Stimulated activated CD8-positive, alpha-beta memory T cell treated with anti-CD3 and anti-CD28 coated beads, Interleukin-2, amount 100 ng/mL, for 48 hours (primary cell): Measurements from ENCODE around the gene TRABD2B.

Source experiments
- DNase-seq, 2 donors: peaks; one replicate each; pipeline ENCODE4 v3.0.0-alpha.2; 2020; ENCODE audit warnings: low read depth in 2 of 2

Gene TRABD2B

GRCh38 chr1:47852006-47852718 is 145.0 kb downstream of the TRABD2B start:
- DNase-seq: no peak

DNA sequence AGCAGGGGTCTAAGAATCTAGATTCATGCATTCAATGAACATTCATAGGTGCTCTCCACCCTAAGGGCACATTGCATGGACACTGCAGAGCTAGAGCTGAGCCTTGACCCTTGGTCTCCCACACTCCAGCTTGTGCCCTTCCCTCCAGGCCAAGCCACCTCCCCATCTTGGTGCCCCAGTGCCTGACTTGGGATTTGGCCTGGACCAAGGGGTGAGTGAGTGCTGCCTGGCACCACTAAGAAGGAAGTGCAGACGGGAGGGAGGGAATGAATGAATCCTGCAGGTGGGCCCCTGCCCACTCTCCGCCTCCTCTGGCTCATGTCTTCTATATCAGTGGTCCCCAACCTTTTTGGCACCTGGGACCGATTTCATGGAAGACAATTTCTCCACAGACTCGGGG is 146.7 kb downstream of the TRABD2B start:
- DNase-seq: no peak

DNA sequence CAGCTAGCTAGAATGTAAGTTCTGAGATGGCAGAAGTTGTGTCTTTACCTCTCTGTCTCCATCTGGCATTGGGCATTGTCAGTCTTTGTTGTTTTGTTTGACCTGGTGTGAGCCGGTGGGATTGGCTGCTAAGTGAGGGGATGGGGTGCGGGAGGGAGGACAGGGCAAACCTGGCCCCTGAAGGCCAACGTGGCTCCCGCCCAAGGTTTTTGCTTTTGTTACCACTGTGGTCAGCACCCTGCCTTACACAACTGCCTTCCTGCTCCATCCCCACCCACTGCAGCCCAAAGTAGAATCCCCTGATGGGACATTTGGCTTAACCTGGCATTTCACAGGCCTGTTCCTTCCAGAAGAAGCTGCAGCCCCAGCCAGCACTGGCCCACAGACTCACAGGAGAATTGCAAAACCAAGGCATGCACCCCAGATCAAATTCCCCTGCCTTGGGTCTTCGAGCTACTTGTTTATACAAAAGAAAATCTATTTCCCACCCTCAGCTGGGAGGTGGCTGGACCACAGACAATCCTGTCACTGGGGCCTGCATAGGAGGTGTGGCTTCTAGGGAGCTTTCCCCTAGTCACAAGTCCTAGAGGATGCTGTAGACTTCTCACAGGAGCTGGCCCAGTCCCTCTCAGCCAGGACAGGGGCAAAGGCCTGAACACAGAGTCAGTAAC is 147.5 kb downstream of the TRABD2B start:
- no peak for DNase-seq

GRCh38 chr1:47849005-47849521 is 148.1 kb downstream of the TRABD2B start:
- no peak for DNase-seq

DNA sequence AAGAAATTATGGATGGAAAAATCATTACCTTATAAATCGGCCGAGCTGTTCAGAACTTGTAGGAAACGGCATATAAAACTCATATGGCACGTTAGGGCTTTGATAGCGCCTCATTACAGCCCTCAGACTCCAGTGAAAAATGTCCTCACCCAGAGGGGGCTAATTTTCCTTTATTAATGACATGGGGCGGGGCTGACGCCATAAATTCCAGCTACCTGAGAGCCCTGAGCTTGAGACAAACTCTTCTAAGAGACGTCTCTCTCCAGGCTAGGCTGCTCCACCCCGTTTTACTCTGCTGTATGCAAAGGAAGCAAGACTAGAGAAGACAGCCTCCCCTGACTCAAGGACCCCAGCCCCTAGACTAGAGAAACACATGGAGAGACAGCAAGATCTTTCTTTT is 149.4 kb downstream of the TRABD2B start:
- no peak for DNase-seq

DNA sequence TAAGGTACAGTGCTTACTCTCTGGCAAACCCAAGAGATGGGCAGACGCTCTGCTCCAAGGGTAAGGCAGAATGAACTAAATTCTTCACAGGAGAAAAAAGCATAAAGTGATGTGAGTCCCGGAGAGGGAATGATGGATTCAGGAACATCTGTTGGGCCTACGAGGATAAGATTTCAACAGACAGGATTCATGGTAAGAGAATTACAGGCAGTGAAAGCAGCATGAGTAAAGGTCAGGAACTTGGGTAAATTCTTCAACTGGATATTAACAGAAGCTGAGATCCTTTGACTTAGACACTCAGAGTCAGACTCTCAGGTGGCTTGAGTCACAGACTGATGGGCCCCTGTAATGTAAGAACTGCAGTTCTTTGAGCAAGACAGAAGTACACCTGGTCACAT is 152.6 kb downstream of the TRABD2B start:
- DNase-seq: no peak

DNA sequence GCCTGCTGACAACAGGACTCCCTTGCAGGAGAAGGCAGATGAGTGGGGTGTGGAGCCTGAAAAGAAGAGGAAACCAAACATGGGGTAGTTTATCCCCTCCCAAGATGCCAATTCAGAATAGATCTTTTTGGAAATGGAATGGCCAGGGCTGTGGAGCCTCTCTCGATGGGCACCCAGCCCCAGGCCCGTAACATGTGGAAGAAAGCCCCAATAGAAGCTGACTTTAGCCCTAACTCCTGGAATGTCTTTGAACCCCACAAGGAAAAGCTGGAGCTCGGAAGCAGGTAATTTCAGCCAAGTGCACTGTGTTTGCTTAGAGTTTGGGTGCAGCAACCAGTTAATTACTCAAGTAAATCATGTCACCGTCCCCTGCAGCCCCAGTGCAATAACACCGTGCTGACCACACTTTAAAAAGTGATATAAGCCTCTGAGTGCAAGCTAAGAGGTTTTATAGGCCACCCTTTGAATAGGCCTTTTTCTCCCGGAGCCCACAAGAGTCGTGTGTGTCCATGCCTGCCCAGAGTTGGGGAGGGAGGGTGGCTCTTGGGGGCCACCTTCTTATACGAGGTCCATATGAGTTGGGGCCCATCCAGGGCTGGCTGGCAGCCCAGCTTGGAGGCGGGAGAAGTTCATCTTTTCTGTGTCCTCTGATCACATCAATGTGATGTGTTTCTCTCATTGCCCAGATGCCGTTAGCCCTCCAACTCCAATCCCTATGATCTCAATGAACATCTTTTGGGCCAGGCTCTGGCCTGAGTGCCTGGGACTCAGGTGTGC is 153.2 kb downstream of the TRABD2B start:
- DNase-seq: no peak

- no peak for DNase-seq
These were observed 154.1 kb downstream of the TRABD2B start for GRCh38 chr1:47843059-47843458.

GRCh38 chr1:47842228-47842919 is 154.8 kb downstream of the TRABD2B start:
- no peak for DNase-seq

- no peak for DNase-seq
These were observed 155.8 kb downstream of the TRABD2B start for GRCh38 chr1:47841356-47841755.

DNA sequence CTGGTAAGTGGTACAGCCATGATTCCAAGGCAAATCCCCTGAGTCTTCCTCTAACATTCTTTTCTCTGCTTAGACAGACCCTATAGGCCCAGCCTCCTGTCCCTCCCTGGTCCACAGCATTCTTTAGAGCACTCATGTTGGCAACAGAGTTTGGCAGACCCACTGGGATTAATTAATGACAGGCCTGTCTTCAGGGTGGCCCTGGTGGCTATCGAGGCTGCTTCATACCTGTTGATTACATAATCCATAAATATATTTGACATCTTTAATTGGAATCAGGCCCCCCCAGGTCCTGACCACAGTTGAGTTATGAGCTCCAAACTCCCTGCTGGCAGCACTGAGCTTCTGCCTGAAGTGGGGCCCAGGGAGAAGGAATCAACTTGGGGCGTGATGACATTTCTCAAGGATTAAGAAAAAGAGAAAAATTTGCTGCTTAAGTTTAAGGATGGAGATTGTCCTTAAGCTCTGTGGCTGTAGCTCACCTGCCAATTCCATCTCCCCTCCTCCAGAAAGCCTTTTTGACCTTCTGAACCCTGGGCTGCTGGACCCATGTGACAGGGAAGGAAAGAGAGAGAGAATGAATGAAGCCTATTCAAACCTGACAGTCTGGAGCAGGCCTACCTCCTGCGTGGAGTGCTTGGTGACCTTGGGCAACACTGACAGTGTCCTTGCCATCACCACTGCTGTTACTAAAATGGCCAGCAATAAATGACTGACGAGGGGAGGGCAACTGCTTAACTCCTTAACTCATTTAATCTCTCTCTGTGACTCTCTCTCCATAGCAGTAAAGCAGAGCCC is 156.6 kb downstream of the TRABD2B start:
- no peak for DNase-seq

DNA sequence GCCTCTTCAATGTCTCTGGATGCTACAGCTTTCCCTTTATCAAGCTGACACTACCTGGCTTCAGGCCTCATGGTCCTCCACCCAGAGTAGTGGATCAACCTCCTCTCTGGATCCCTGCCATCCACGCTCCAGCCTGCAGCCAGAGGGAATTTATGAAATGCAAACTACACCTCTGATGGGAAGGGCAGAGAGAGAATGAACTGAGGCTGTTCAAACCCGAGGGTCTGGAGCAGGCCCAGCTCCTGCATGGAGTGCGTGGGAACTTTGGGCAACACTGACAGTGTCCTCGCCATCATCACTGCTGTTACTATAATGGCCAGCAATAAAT is 157.8 kb downstream of the TRABD2B start:
- no peak for DNase-seq

DNA sequence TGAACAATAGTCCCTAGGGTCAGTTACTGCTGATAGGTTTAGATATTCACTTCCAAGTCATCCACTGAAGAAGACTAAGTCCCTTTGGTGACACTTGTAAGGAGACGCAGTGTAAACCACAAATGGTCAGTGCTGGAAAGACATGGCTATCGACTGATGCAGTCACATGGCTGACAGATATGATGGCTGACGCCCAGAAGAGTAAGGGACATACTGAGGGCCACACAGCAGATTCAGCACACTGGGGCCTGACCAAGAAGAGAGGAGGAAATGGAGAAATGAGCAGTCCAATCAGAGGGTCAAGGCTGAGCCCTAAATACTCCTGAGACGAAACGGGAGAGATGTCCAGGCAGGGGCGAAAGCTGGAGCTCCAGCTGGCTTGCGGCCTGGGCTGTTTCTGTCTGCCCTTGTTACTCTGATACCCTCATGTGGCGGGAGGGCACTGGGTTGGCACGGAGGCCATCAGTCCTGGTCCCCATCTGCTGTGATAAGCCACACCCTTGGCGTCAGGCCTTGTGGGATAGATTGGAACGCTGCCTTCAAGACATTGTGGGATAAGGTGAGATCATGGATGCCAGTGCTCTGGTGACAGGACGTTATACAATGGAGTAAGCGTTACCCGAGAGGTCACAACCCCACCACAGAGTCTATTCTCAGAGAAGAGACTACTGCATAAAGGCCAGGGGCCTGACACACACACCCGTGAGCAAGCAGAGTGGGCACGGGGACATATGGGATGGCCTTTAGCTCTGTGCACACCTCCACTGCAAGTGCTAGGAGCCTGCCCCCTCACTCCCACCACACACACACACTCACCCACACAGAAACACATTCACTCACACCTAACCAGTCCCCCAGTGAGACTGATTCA is 158.4 kb downstream of the TRABD2B start:
- DNase-seq: no peak

DNA sequence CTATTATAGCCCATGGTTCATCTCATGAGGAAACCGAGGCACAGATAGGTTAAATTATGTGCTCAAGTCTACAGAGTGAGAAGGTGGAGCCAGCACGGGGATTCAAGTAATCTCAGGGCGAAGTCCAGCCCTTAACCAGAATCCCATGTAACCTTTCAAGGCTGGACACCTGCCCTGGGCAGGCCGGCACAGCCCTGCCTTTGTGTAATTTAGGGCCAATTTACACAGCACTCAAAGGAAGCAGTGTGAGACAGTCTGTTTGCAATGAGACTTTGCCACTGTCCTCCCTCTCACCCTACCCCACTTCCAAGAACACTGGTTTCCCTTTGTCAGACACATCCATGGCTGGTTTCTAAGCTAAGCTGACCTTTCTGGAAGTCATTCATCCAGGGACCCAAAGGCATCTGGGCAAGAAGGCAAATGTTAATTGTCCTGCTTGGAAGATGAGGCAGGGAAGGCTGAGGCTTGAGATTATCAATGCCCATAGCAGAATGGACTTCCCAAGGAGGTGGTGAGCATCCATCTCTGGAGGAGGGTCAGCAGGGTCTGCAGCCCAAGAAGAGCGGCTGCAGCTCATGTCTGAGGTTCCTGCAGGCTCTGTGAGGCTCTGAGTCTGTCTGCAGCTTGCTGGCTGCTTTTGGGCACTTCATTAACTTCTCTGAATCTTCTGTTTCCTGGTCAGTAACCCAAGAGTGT is 159.2 kb downstream of the TRABD2B start:
- DNase-seq: no peak

DNA sequence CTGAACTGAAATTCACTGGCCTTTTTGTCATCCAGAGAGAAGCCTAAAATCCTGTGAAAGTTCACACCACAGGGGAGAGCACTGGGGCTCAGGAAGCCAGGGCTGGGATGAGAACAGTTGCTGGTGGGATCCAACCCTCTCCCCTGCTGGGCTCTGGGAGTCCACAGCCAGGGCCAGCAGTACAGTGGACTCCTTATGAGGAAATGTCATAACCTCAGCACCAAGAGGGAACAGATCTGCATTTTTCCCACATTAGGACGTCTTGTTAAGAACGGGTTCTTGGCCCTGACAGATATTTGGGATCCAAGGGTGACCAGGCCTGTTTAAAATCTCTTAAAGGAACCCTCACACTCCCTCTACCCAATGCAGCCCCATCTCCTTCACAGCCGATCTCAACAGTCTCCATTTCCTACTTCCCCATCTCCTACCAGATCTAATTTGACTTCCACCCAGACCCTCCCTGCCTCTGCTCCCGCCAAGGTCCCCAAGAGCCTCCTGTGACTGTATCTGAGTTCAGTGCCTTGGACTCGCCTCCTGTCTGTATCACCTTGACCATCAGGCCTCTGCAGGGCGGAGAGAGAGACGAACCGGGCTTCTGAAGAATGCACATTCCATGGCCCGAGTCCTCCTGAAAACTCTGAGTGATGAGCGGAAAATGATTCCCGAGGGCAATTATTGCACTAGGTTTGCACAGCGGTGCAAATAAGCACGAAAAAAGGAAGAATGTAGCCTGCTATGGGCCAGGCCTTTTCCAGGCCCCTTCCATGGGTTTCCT is 159.9 kb downstream of the TRABD2B start:
- DNase-seq: no peak

DNA sequence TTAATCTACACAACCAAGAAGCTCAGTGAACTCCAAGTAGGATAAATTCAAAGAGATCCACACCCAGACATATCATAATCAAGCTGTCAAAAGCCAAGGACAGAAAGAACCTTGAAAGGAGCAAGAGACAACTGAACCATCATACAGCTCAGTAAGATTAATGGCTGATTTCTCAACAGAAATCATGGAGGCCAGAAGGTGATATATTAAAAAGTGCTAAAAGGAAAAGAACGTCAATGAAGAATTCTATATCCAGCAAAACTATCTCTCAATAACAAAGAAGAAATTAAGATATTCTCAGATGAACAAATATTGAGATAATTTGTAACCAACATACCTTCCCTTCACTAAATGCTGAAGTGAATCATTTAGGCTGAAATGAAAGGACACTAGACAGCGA is 161.8 kb downstream of the TRABD2B start:
- no peak for DNase-seq

DNA sequence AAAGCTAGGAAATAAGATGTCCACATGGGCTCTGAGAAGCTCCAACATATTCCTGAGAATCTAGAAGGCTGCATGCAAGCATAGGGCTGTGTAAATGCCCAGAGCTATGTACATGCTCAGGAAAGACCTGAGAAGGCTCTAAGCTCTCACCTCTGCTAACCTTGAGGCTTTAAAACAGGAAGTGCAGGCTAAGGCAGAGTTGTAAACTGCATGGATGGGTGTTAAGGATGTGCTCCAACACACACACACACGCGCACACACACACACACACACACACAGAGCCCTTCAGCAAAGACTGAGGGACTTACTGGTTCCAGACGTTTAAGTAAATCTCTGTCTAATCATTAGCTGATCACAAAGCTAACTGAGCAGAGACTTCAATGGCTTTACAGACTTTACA is 162.9 kb downstream of the TRABD2B start:
- DNase-seq: no peak

- no peak for DNase-seq
These were observed 166.4 kb downstream of the TRABD2B start for GRCh38 chr1:47830641-47831333.
